Panc1 (cell line): ENCODE data around the gene IVD. TPM values are rescaled to one million over a fixed set of nuclear protein-coding genes. Genes with fewer than 3 reads are reported as not detected.
A peak's percentile ranks its signal among the peaks of the same experiment; 100 is the strongest.

Source experiments
- ATAC-seq: fragments of 200-7000 bp; cut with Tn5 transposase; 2 replicates; pipeline ENCODE4 v1.9.1; 2020; ENCODE audit warnings: mild to moderate bottlenecking, moderate library complexity
- BruUV-seq: library from RNA; stranded (reverse); fragments of 400-500 nt; replicated peaks from 2 replicates; lab custom pipeline; 2021; lab: Mats Ljungman, UMichigan
- CTCF ChIA-PET: fragments of 300-600 bp; sonication (Branson Sonifier 250); formaldehyde crosslinking; loops from one replicate; lab custom pipeline; 2022; ENCODE audit warnings: antibody characterized with exemption; lab: Charles Lee
- POLR2A ChIA-PET: fragments of 300-600 bp; sonication (Branson Sonifier 250); formaldehyde crosslinking; loops from one replicate; lab custom pipeline; 2022; ENCODE audit warnings: antibody characterized with exemption; lab: Charles Lee
- DNase-seq: peaks from one replicate; pipeline ENCODE4 v3.0.0-alpha.2; 2010; ENCODE audit warnings: low read depth, low spot score
- H3K27ac ChIP-seq: 2 replicates; pipeline ENCODE4 v1.5.1; 2011; ENCODE audit warnings: mild to moderate bottlenecking, low read length, inconsistent platforms
- H3K27me3 ChIP-seq: fragments of 200-500 bp; sonication (Bioruptor generic); 2 replicates; pipeline ENCODE4 v1.6.0; 2014; ENCODE audit warnings: low read length, inconsistent platforms; ENCODE audit not compliant: control insufficient read depth, insufficient read depth
- H3K36me3 ChIP-seq: fragments of 200-500 bp; sonication (Bioruptor generic); 2 replicates; pipeline ENCODE4 v1.5.1; 2014; ENCODE audit warnings: inconsistent platforms, mild to moderate bottlenecking, low read length, moderate library complexity; ENCODE audit not compliant: control insufficient read depth, insufficient read depth
- H3K4me1 ChIP-seq: 2 replicates; pipeline ENCODE4 v1.5.1; 2011; ENCODE audit warnings: inconsistent platforms, mild to moderate bottlenecking, low read length, moderate library complexity; ENCODE audit not compliant: control insufficient read depth, insufficient read depth
- H3K4me3 ChIP-seq, 2 experiments: 2 replicates each; pipeline ENCODE4 v1.5.1; 2011 to 2012; ENCODE audit warnings: low read depth in 2 of 2, low read length in 2 of 2, mild to moderate bottlenecking in 2 of 2, inconsistent platforms in 1 of 2, moderate library complexity in 1 of 2
- H3K9me3 ChIP-seq: fragments of 200-500 bp; sonication (Bioruptor generic); 2 replicates; pipeline ENCODE4 v1.5.1; 2014; ENCODE audit warnings: low read depth, mild to moderate bottlenecking, inconsistent platforms, low read length, moderate library complexity; ENCODE audit not compliant: control insufficient read depth, insufficient read depth
- CTCF ChIP-seq: fragments of 450-650 bp; IDR thresholded peaks from 2 replicates; pipeline ENCODE4 v1.5.1; 2017; ENCODE audit warnings: mild to moderate bottlenecking
- POLR2AphosphoS5 ChIP-seq: IDR thresholded peaks from 2 replicates; pipeline ENCODE4 v1.6.1; 2012; ENCODE audit warnings: mild to moderate bottlenecking, low read depth, low read length, moderate library complexity
- REST ChIP-seq, 2 experiments: IDR thresholded peaks; 2 replicates each; pipeline ENCODE4 v1.6.1; 2011 to 2012; ENCODE audit warnings: low read depth in 2 of 2, control low read depth in 1 of 2, low read length in 1 of 2, mild to moderate bottlenecking in 1 of 2, moderate library complexity in 1 of 2; ENCODE audit not compliant: insufficient read depth in 1 of 2
- SIN3A ChIP-seq: IDR thresholded peaks from 2 replicates; pipeline ENCODE4 v1.6.1; 2012; ENCODE audit warnings: low read depth, mild to moderate bottlenecking, low read length, moderate library complexity, borderline replicate concordance; ENCODE audit not compliant: insufficient read depth
- TCF7L2 ChIP-seq: IDR thresholded peaks from 2 replicates; pipeline ENCODE4 v1.6.1; 2011; ENCODE audit warnings: mild to moderate bottlenecking, low read depth, low read length, inconsistent platforms
- in situ Hi-C: cut with HindIII; loops from 2 replicates; pipeline ENCODE4 v1.10.0; 2016; ENCODE audit warnings: low sequenced_read_pairs, low pct_unique_long_range_greater_than_20kb
- intact Hi-C: fragments of 100-400 bp; cut with micrococcal nuclease; formaldehyde crosslinking; loops from one replicate; pipeline ENCODE4 v1.10.0; 2022; ENCODE audit not compliant: unreplicated experiment
- total RNA-seq: library from RNA; stranded (reverse); gene quantifications from one replicate; pipeline ENCODE4 v1.2.1, GENCODE V29; 2021; ENCODE audit not compliant: unreplicated experiment

Gene IVD
- total RNA-seq, 1 experiment from 2014 or later, result 74.6 TPM

GRCh38 chr15:40379853-40380252 is 25.7 kb upstream of the IVD start:
- no TSS peak for BruUV-seq
- in situ Hi-C loops, result no loop called here
- peak; percentile 61 for DNase-seq
- Histone ChIP-seq H3K27ac (no peak overlapping the region), H3K4me1 (peaks cover 14% of the 10 kb centered on the region; the same call in 1 of the 2 replicates), H3K27me3 (no peaks in the 10 kb centered on the region), H3K4me3 (no peak overlapping the region), H3K9me3 (no peaks in the 10 kb centered on the region), H3K36me3 (peaks cover 5% of the 10 kb centered on the region; the same call in 1 of the 2 replicates)
- TF ChIP-seq REST (IDR thresholded peaks at IDR 0.05; ENCODE audit: insufficient read depth in 1 of 2, low read depth in 2 of 2, low read length in 1 of 2) (no peak), CTCF (no peak), SIN3A (no peak), TCF7L2 (no peak), POLR2AphosphoS5 (no peak; the same call in 1 of the 2 replicates)
- CTCF ChIA-PET, result no interaction called here
- POLR2A ChIA-PET, result no interaction called here
- peak; percentile 53 for ATAC-seq
- intact Hi-C loops, result no loop called here

GRCh38 chr15:40380636-40381035 is 25.0 kb upstream of the IVD start:
- no peak for TF ChIP-seq REST (IDR thresholded peaks at IDR 0.05; ENCODE audit: insufficient read depth in 1 of 2, low read depth in 2 of 2, low read length in 1 of 2)
- TF ChIP-seq POLR2AphosphoS5, result no peak
- TF ChIP-seq CTCF, result no peak
- TF ChIP-seq SIN3A, result no peak
- no peak for TF ChIP-seq TCF7L2

More at GRCh38 chr15:40380636-40381035, 25.0 kb upstream of the IVD start:
- H3K9me3 ChIP-seq, result no peaks in the 10 kb centered on the region
- H3K4me1 ChIP-seq, result peaks cover 17% of the 10 kb centered on the region; the same call in 1 of the 2 replicates
- DNase-seq (no peak), ATAC-seq (no peak)
- no TSS peak for BruUV-seq
- H3K27me3 ChIP-seq, result no peaks in the 10 kb centered on the region
- in situ Hi-C loops, result no loop called here
- ChIA-PET CTCF (no interaction called here), POLR2A (no interaction called here)
- no peak overlapping the region for H3K27ac ChIP-seq
- H3K36me3 ChIP-seq, result peaks cover 5% of the 10 kb centered on the region; the same call in 1 of the 2 replicates
- intact Hi-C loops, result no loop called here
- H3K4me3 ChIP-seq, result no peak overlapping the region
